HCT116 (cell line): ENCODE data around the gene ABLIM1. TPM values are rescaled to one million over a fixed set of nuclear protein-coding genes. Genes with fewer than 3 reads are reported as not detected.

Source experiments
- ATAC-seq: fragments of 200-7000 bp; cut with Tn5 transposase; 2 replicates; pipeline ENCODE4 v1.9.1; 2020; ENCODE audit warnings: mild to moderate bottlenecking, moderate library complexity
- BruUV-seq: library from RNA; stranded (reverse); fragments of 400-500 nt; replicated peaks from 2 replicates; lab custom pipeline; 2021; lab: Mats Ljungman, UMichigan
- CTCF ChIA-PET: fragments of 300-600 bp; sonication (Branson Sonifier 250); formaldehyde crosslinking; loops from one replicate; lab custom pipeline; 2021; ENCODE audit warnings: antibody characterized with exemption; lab: Charles Lee
- POLR2A ChIA-PET: fragments of 300-600, 350-600 bp; sonication (Branson Sonifier 250); formaldehyde crosslinking; loops from one replicate; lab custom pipeline; 2021; ENCODE audit warnings: antibody characterized with exemption; lab: Charles Lee
- RAD21 ChIA-PET, 2 experiments: fragments of 300-600 bp; sonication (Branson Sonifier 250); formaldehyde crosslinking; loops; one replicate each; lab custom pipeline; 2023; ENCODE audit warnings: low total read pairs in 2 of 2; ENCODE audit not compliant: uncharacterized antibody in 2 of 2, unreplicated experiment in 2 of 2, low non-redundant PET in 1 of 2; lab: Charles Lee
- DNase-seq: peaks from one replicate; pipeline ENCODE4 v3.0.0-alpha.2; 2010; ENCODE audit warnings: low read depth, low spot score
- H2AFZ ChIP-seq: fragments of 200-600 bp; shearing (Covaris generic), sonication (generic); 2 replicates; pipeline ENCODE4 v1.6.1; 2017; ENCODE audit warnings: low read depth, mixed run types, mixed read lengths, antibody characterized with exemption, low read length; ENCODE audit not compliant: poor library complexity, severe bottlenecking
- H3K27ac ChIP-seq: 2 replicates; pipeline ENCODE4 v1.5.1; 2012; ENCODE audit warnings: low read depth, low read length
- H3K27me3 ChIP-seq: fragments of 200-600 bp; sonication (generic); 2 replicates; pipeline ENCODE4 v1.6.1; 2016; ENCODE audit warnings: mixed run types, low read length, mixed read lengths; ENCODE audit not compliant: insufficient read depth
- H3K36me3 ChIP-seq, 2 experiments: fragments of 200-500 bp in 1 of 2; fragments of 200-600 bp in 1 of 2; sonication (Bioruptor generic) in 1 of 2; sonication (generic) in 1 of 2; 2 replicates each; pipeline versions ENCODE4 v1.5.1 to v1.6.1; 2014 to 2016; ENCODE audit warnings: low read length in 2 of 2, inconsistent platforms in 1 of 2, mixed read lengths in 1 of 2, mixed run types in 1 of 2; ENCODE audit not compliant: insufficient read depth in 2 of 2, control insufficient read depth in 1 of 2
- H3K4me1 ChIP-seq, 2 experiments: fragments of 200-600 bp in 1 of 2; sonication (generic) in 1 of 2; 2 replicates each; pipeline versions ENCODE4 v1.5.1 to v1.6.1; 2012 to 2017; ENCODE audit warnings: low read length in 2 of 2, inconsistent platforms in 1 of 2, mild to moderate bottlenecking in 1 of 2, mixed read lengths in 1 of 2, mixed run types in 1 of 2, moderate library complexity in 1 of 2; ENCODE audit not compliant: insufficient read depth in 2 of 2, control insufficient read depth in 1 of 2
- H3K4me2 ChIP-seq: fragments of 200-600 bp; sonication (generic); 2 replicates; pipeline ENCODE4 v1.6.1; 2017; ENCODE audit warnings: mixed run types, low read length, mixed read lengths
- H3K4me3 ChIP-seq, 2 experiments: fragments of 200-600 bp in 1 of 2; sonication (generic) in 1 of 2; replicated peaks in 1 of 2; 2 replicates each; pipeline ENCODE4 v1.5.1; 2011 to 2016; ENCODE audit warnings: low read length in 2 of 2, control low read depth in 1 of 2, low read depth in 1 of 2, mild to moderate bottlenecking in 1 of 2, mixed read lengths in 1 of 2, mixed run types in 1 of 2
- H3K79me2 ChIP-seq: fragments of 200-600 bp; sonication (generic); 2 replicates; pipeline ENCODE4 v1.6.1; 2017; ENCODE audit warnings: mild to moderate bottlenecking, mixed run types, low read length, moderate library complexity, mixed read lengths; ENCODE audit not compliant: insufficient read depth
- H3K9ac ChIP-seq: fragments of 200-600 bp; sonication (generic); 2 replicates; pipeline ENCODE4 v1.6.1; 2016; ENCODE audit warnings: low read length, mixed read lengths
- H3K9me2 ChIP-seq: fragments of 200-600 bp; sonication (generic), shearing (Covaris generic); 2 replicates; pipeline ENCODE4 v1.6.1; 2017; ENCODE audit warnings: mixed run types, mild to moderate bottlenecking, moderate library complexity; ENCODE audit not compliant: insufficient read depth
- H3K9me3 ChIP-seq, 2 experiments: fragments of 200-500 bp in 1 of 2; fragments of 200-600 bp in 1 of 2; sonication (Bioruptor generic) in 1 of 2; sonication (generic) in 1 of 2; 2 replicates each; pipeline ENCODE4 v1.6.1; 2014 to 2017; ENCODE audit warnings: low read length in 2 of 2, mixed read lengths in 2 of 2, inconsistent platforms in 1 of 2, low read depth in 1 of 2, mild to moderate bottlenecking in 1 of 2, mixed run types in 1 of 2, moderate library complexity in 1 of 2; ENCODE audit not compliant: control insufficient read depth in 1 of 2, insufficient read depth in 1 of 2
- H4K20me1 ChIP-seq: fragments of 200-600 bp; sonication (generic), shearing (Covaris generic); 2 replicates; pipeline ENCODE4 v1.6.1; 2017; ENCODE audit warnings: mixed run types, mild to moderate bottlenecking, moderate library complexity; ENCODE audit not compliant: insufficient read depth
- CEBPB ChIP-seq: IDR thresholded peaks from 2 replicates; pipeline ENCODE4 v1.6.1; 2012; ENCODE audit warnings: low read depth
- ELF1 ChIP-seq: IDR thresholded peaks from 2 replicates; pipeline ENCODE4 v1.6.1; 2012; ENCODE audit warnings: low read depth, borderline replicate concordance
- EZH2 ChIP-seq: fragments of 200-600 bp; sonication (generic); IDR thresholded peaks from 2 replicates; pipeline ENCODE4 v1.6.1; 2017; ENCODE audit warnings: antibody characterized with exemption, mixed run types
- EZH2phosphoT487 ChIP-seq: fragments of 200-600 bp; IDR thresholded peaks from 2 replicates; pipeline ENCODE4 v1.6.1; 2018; ENCODE audit warnings: antibody characterized with exemption, borderline replicate concordance
- JUND ChIP-seq: IDR thresholded peaks from 2 replicates; pipeline ENCODE4 v1.6.1; 2012
- RAD21 ChIP-seq: IDR thresholded peaks from 2 replicates; pipeline ENCODE4 v1.6.1; 2012; ENCODE audit warnings: low read depth, mild to moderate bottlenecking
- SIN3A ChIP-seq: IDR thresholded peaks from 2 replicates; pipeline ENCODE4 v1.6.1; 2012; ENCODE audit warnings: low read depth
- SP1 ChIP-seq: IDR thresholded peaks from 2 replicates; pipeline ENCODE4 v1.6.1; 2012; ENCODE audit warnings: low read depth
- SRF ChIP-seq: IDR thresholded peaks from 2 replicates; pipeline ENCODE4 v1.6.1; 2012; ENCODE audit warnings: low read depth
- YY1 ChIP-seq: IDR thresholded peaks from 2 replicates; pipeline ENCODE4 v1.6.1; 2011; ENCODE audit warnings: low read length, low read depth, moderate library complexity, mild to moderate bottlenecking; ENCODE audit not compliant: insufficient replicate concordance; ENCODE audit errors: extremely low read depth
- ZFX ChIP-seq: fragments of 450-650 bp; IDR thresholded peaks from 2 replicates; pipeline ENCODE4 v1.6.1; 2017
- intact Hi-C: fragments of 100-400 bp; cut with micrococcal nuclease; formaldehyde crosslinking; loops from 2 replicates; pipeline ENCODE4 v1.10.0; 2022
- total RNA-seq: library from RNA; stranded (reverse); gene quantifications from one replicate; pipeline ENCODE4 v1.2.1, GENCODE V29; 2021; ENCODE audit not compliant: unreplicated experiment
- TF ChIP-seq, protein P1 (sequence below): IDR thresholded peaks from 2 replicates; pipeline ENCODE4 v1.6.1; 2012
- TF ChIP-seq, protein P2 (sequence below), 3 experiments: fragments of 200-600 bp in 1 of 3; sonication (generic) in 1 of 3; IDR thresholded peaks in 2 of 3; conservative IDR thresholded peaks in 1 of 3; 2 replicates each; pipeline ENCODE4 v1.5.1; 2012 to 2017; ENCODE audit warnings: low read depth in 2 of 3, low read length in 2 of 3, antibody characterized with exemption in 1 of 3, borderline replicate concordance in 1 of 3, control low read depth in 1 of 3, mild to moderate bottlenecking in 1 of 3, mixed read lengths in 1 of 3, mixed run types in 1 of 3, moderate library complexity in 1 of 3; ENCODE audit not compliant: insufficient read depth in 1 of 3
- TF ChIP-seq, protein P3 (sequence below): IDR thresholded peaks from 2 replicates; pipeline ENCODE4 v1.6.1; 2012; ENCODE audit warnings: low read depth

ABLIM1 gene
- total RNA-seq, 1 experiment from 2014 or later: 96.2 TPM

DNA sequence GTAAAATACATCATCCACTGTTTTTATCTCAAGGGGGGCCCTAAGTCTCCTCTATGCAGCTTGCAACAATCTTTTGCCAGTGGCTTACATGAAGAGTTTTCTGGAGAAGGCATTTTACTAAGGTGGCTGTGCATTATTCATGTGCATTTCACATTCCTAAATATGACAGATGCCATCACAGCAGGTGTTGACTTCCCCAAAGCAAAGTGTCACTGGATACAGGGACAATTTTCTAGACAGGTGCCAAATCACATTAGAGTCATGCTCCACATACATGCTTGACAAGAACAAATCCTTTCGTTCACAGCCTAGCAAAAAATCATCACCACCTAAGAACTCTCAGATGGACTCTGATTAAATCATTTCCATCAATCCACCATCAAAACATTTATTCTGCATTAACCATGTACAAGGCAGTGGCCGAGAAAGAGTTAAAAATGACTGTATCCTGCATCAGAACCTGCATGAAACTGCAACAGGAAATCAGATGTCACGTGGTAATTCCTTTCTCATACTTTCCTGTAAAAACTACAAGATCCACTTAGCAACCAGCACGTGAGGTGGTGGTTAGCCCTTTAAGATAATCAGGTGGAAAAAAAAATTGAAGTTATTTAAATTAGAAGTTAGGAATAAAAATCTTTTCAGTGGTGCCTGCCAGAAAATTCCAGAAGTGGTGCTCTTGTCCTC lies 165.6 kb downstream of the ABLIM1 start (continued):
- TF ChIP-seq, protein P1, sequence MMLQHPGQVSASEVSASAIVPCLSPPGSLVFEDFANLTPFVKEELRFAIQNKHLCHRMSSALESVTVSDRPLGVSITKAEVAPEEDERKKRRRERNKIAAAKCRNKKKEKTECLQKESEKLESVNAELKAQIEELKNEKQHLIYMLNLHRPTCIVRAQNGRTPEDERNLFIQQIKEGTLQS: no peak
- no peak for TF ChIP-seq EZH2phosphoT487

DNA sequence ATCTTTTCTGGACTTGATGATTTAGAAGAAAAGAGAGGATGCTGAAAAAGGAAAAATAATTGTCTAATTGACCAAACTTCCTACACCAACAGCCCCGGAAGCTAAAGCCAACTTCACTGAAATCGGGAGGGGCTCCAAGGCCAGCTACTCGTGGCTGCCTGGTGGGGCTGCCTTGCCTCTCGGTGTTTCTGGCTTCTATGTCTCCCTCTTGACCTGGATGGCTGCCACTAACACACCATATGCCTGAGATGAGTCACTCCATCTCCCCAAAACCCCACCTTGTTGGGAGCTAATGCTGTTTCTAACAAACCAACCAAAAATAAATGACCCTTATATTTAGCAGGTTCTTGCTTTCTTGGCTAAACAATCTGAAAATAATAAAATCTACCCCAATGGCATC lies 166.1 kb downstream of the ABLIM1 start:
- Histone ChIP-seq H3K27ac (no peak overlapping the region), H3K9me2 (no peaks in the 10 kb centered on the region), H2AFZ (no peak overlapping the region)
- ATAC-seq: no peak
- intact Hi-C loops: no loop called here
- ChIA-PET CTCF (interaction anchor here (1.2 to 1.5 kb wide), 3 partner anchors 188 to 813 kb away, joined by 3 to 5 read pairs (median 3); no protein-coding TSS in a partner anchor), POLR2A (interaction anchor here (0.6 kb wide), 1 partner anchor 260 kb away, joined by 3 read pairs; no protein-coding TSS in a partner anchor)
- no TSS peak for BruUV-seq
- TF ChIP-seq JUND (no peak), EZH2phosphoT487 (no peak), RAD21 (no peak), CEBPB (no peak), SIN3A (no peak), ZFX (no peak), SRF (no peak), YY1 (no peak), ELF1 (no peak), SP1 (no peak), EZH2 (no peak)
- TF ChIP-seq, protein P2, sequence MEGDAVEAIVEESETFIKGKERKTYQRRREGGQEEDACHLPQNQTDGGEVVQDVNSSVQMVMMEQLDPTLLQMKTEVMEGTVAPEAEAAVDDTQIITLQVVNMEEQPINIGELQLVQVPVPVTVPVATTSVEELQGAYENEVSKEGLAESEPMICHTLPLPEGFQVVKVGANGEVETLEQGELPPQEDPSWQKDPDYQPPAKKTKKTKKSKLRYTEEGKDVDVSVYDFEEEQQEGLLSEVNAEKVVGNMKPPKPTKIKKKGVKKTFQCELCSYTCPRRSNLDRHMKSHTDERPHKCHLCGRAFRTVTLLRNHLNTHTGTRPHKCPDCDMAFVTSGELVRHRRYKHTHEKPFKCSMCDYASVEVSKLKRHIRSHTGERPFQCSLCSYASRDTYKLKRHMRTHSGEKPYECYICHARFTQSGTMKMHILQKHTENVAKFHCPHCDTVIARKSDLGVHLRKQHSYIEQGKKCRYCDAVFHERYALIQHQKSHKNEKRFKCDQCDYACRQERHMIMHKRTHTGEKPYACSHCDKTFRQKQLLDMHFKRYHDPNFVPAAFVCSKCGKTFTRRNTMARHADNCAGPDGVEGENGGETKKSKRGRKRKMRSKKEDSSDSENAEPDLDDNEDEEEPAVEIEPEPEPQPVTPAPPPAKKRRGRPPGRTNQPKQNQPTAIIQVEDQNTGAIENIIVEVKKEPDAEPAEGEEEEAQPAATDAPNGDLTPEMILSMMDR (IDR thresholded peaks at IDR 0.05 in 2 of 3, conservative IDR thresholded peaks at IDR 0.05 in 1 of 3; ENCODE audit: borderline replicate concordance in 1 of 3, insufficient read depth in 1 of 3, low read depth in 2 of 3, low read length in 2 of 3): no peak
- TF ChIP-seq, protein P1: no peak
- TF ChIP-seq, protein P3, sequence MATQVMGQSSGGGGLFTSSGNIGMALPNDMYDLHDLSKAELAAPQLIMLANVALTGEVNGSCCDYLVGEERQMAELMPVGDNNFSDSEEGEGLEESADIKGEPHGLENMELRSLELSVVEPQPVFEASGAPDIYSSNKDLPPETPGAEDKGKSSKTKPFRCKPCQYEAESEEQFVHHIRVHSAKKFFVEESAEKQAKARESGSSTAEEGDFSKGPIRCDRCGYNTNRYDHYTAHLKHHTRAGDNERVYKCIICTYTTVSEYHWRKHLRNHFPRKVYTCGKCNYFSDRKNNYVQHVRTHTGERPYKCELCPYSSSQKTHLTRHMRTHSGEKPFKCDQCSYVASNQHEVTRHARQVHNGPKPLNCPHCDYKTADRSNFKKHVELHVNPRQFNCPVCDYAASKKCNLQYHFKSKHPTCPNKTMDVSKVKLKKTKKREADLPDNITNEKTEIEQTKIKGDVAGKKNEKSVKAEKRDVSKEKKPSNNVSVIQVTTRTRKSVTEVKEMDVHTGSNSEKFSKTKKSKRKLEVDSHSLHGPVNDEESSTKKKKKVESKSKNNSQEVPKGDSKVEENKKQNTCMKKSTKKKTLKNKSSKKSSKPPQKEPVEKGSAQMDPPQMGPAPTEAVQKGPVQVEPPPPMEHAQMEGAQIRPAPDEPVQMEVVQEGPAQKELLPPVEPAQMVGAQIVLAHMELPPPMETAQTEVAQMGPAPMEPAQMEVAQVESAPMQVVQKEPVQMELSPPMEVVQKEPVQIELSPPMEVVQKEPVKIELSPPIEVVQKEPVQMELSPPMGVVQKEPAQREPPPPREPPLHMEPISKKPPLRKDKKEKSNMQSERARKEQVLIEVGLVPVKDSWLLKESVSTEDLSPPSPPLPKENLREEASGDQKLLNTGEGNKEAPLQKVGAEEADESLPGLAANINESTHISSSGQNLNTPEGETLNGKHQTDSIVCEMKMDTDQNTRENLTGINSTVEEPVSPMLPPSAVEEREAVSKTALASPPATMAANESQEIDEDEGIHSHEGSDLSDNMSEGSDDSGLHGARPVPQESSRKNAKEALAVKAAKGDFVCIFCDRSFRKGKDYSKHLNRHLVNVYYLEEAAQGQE: no peak
- TF ChIP-seq, all 23 proteins: peak for 0
- Histone ChIP-seq H4K20me1 (no peaks in the 10 kb centered on the region), H3K79me2 (peaks cover 35% of the 10 kb centered on the region), H3K9me3 (no peaks in the 10 kb centered on the region), H3K27me3 (no peaks in the 10 kb centered on the region), H3K4me1 (peaks cover 69 to 73% of the 10 kb centered on the region in 2 experiments), H3K4me2 (peak overlapping the region; percentile 29; the same call in 1 of the 2 replicates), H3K9ac (no peak overlapping the region), H3K36me3 (peaks cover 0 to 11% of the 10 kb centered on the region in 2 experiments; a peak in 1 of 4 replicates), H3K4me3 (no peak overlapping the region)
- no peak for DNase-seq
- RAD21 ChIA-PET: no interaction called here
